SK-N-SH (cell line): ENCODE data around the gene MAMDC2. TPM values are rescaled to one million over a fixed set of nuclear protein-coding genes. Genes with fewer than 3 reads are reported as not detected.

Experiments
- CTCF ChIA-PET: fragments of 300-600, 350-600 bp; formaldehyde crosslinking; extraction: SDS; loops from one replicate; lab custom pipeline; 2021; lab: Yijun Ruan, JAX
- POLR2A ChIA-PET: fragments of 350-600 bp; sonication (Branson Sonifier 250); formaldehyde crosslinking; extraction: SDS; loops from one replicate; lab custom pipeline; 2020; ENCODE audit warnings: antibody characterized with exemption, inconsistent platforms; lab: Yijun Ruan, JAX
- DNase-seq: peaks from one replicate; pipeline ENCODE4 v3.0.0; 2012
- H2AFZ ChIP-seq: fragments of 200-600 bp; sonication (generic); 2 replicates; pipeline ENCODE4 v1.8.1; 2016; ENCODE audit warnings: antibody characterized with exemption, mild to moderate bottlenecking, low read depth
- H3F3A ChIP-seq: fragments of 200-600 bp; sonication (generic); replicated peaks from 2 replicates; pipeline ENCODE3; 2016; ENCODE audit warnings: antibody characterized with exemption, mild to moderate bottlenecking; ENCODE audit not compliant: insufficient read depth
- H3K27ac ChIP-seq, 2 experiments: fragments of 200-500 bp in 1 of 2; fragments of 200-600 bp in 1 of 2; sonication (Bioruptor generic) in 1 of 2; sonication (generic), shearing (Covaris generic) in 1 of 2; 2 replicates each; pipeline versions ENCODE4 v1.5.1 to v1.6.1; 2014 to 2016; ENCODE audit warnings: low read depth in 2 of 2, inconsistent platforms in 1 of 2, low read length in 1 of 2, mild to moderate bottlenecking in 1 of 2, mixed read lengths in 1 of 2
- H3K27me3 ChIP-seq: fragments of 200-600 bp; sonication (generic), shearing (Covaris generic); 2 replicates; pipeline ENCODE4 v1.6.1; 2016; ENCODE audit warnings: mixed run types; ENCODE audit not compliant: insufficient read depth
- H3K36me3 ChIP-seq, 2 experiments: fragments of 200-500 bp in 1 of 2; fragments of 200-600 bp in 1 of 2; sonication (Bioruptor generic) in 1 of 2; sonication (generic) in 1 of 2; replicated peaks in 1 of 2; 2 replicates each; pipeline versions ENCODE3 to v1.5.1; 2014 to 2016; ENCODE audit warnings: low read length in 1 of 2, mild to moderate bottlenecking in 1 of 2; ENCODE audit not compliant: insufficient read depth in 2 of 2, control insufficient read depth in 1 of 2
- H3K4me1 ChIP-seq, 2 experiments: fragments of 200-500 bp in 1 of 2; fragments of 200-600 bp in 1 of 2; sonication (Bioruptor generic) in 1 of 2; sonication (generic), shearing (Covaris generic) in 1 of 2; 2 replicates each; pipeline versions ENCODE4 v1.5.1 to v1.6.1; 2014 to 2016; ENCODE audit warnings: low read depth in 1 of 2, low read length in 1 of 2, mixed run types in 1 of 2; ENCODE audit not compliant: insufficient read depth in 2 of 2, control insufficient read depth in 1 of 2
- H3K4me2 ChIP-seq: fragments of 200-600 bp; sonication (generic), shearing (Covaris generic); 2 replicates; pipeline ENCODE4 v1.6.1; 2017; ENCODE audit warnings: mixed run types
- H3K4me3 ChIP-seq, 2 experiments: fragments of 200-500 bp in 1 of 2; fragments of 200-600 bp in 1 of 2; sonication (Bioruptor generic) in 1 of 2; sonication (generic), shearing (Covaris generic) in 1 of 2; 2 replicates each; pipeline versions ENCODE4 v1.5.1 to v1.8.1; 2014 to 2016; ENCODE audit warnings: low read depth in 2 of 2, inconsistent platforms in 1 of 2, low read length in 1 of 2, mild to moderate bottlenecking in 1 of 2, mixed read lengths in 1 of 2, moderate library complexity in 1 of 2
- H3K79me2 ChIP-seq: fragments of 200-600 bp; sonication (generic); 2 replicates; pipeline ENCODE4 v1.8.1; 2017; ENCODE audit warnings: mild to moderate bottlenecking; ENCODE audit not compliant: insufficient read depth
- H3K9ac ChIP-seq: fragments of 200-600 bp; sonication (generic); 2 replicates; pipeline ENCODE4 v1.6.1; 2017; ENCODE audit warnings: mixed run types
- H3K9me2 ChIP-seq: fragments of 200-600 bp; sonication (generic); 2 replicates; pipeline ENCODE4 v1.6.1; 2017; ENCODE audit warnings: mixed run types
- H3K9me3 ChIP-seq: fragments of 200-600 bp; sonication (generic); 2 replicates; pipeline ENCODE4 v1.6.1; 2017; ENCODE audit warnings: mixed run types, mild to moderate bottlenecking, moderate library complexity
- H4K20me1 ChIP-seq: fragments of 200-600 bp; sonication (generic); 2 replicates; pipeline ENCODE4 v1.6.1; 2017; ENCODE audit warnings: mild to moderate bottlenecking, mixed run types; ENCODE audit not compliant: insufficient read depth
- CTCF ChIP-seq: fragments of 200-600 bp; sonication (generic); IDR thresholded peaks from 2 replicates; pipeline ENCODE4 v1.6.1; 2017; ENCODE audit warnings: antibody characterized with exemption, mild to moderate bottlenecking, moderate library complexity
- ELF1 ChIP-seq: IDR thresholded peaks from 2 replicates; pipeline ENCODE4 v1.4.0; 2012
- EP300 ChIP-seq, 2 experiments: IDR thresholded peaks; 2 replicates each; pipeline versions ENCODE4 v1.4.0 to v1.6.1; 2012; ENCODE audit warnings: borderline replicate concordance in 1 of 2, low read depth in 1 of 2, low read length in 1 of 2
- FOSL2 ChIP-seq: IDR thresholded peaks from 2 replicates; pipeline ENCODE4 v1.4.0; 2012; ENCODE audit warnings: low read depth, mild to moderate bottlenecking, moderate library complexity, borderline replicate concordance
- FOXJ3 ChIP-seq: sonication (generic); formaldehyde crosslinking; IDR thresholded peaks from 2 replicates; pipeline ENCODE4 v1.5.1; 2020; ENCODE audit warnings: mild to moderate bottlenecking, missing genetic modification reagents
- GABPA ChIP-seq: IDR thresholded peaks from 2 replicates; pipeline ENCODE4 v1.4.0; 2012; ENCODE audit warnings: low read depth, mild to moderate bottlenecking
- GATA2 ChIP-seq: sonication (generic); formaldehyde crosslinking; IDR thresholded peaks from 2 replicates; pipeline ENCODE4 v1.5.0; 2020; ENCODE audit warnings: mild to moderate bottlenecking, missing genetic modification reagents
- JUND ChIP-seq: IDR thresholded peaks from 2 replicates; pipeline ENCODE4 v1.4.0; 2012
- MXI1 ChIP-seq: IDR thresholded peaks from 2 replicates; pipeline ENCODE4 v1.6.1; 2012; ENCODE audit warnings: mild to moderate bottlenecking, low read depth, low read length, improper control_type of control experiment
- NFIC ChIP-seq: IDR thresholded peaks from 2 replicates; pipeline ENCODE4 v1.4.0; 2012; ENCODE audit warnings: borderline replicate concordance
- NRF1 ChIP-seq: IDR thresholded peaks from 2 replicates; pipeline ENCODE4 v1.6.1; 2012; ENCODE audit warnings: low read depth, mild to moderate bottlenecking, low read length
- PBX3 ChIP-seq: IDR thresholded peaks from 2 replicates; pipeline ENCODE4; 2012
- RAD21 ChIP-seq: IDR thresholded peaks from 2 replicates; pipeline ENCODE4 v1.6.1; 2012; ENCODE audit warnings: mild to moderate bottlenecking, low read length
- REST ChIP-seq: IDR thresholded peaks from 2 replicates; pipeline ENCODE4 v1.6.1; 2012; ENCODE audit warnings: mild to moderate bottlenecking, low read depth, low read length, moderate library complexity
- RXRA ChIP-seq: IDR thresholded peaks from 2 replicates; pipeline ENCODE4 v1.4.0; 2012; ENCODE audit warnings: low read depth, mild to moderate bottlenecking, borderline replicate concordance
- SIN3A ChIP-seq: IDR thresholded peaks from 2 replicates; pipeline ENCODE4 v1.6.1; 2012; ENCODE audit warnings: low read depth, mild to moderate bottlenecking, low read length, moderate library complexity, borderline replicate concordance
- SMC3 ChIP-seq: IDR thresholded peaks from 2 replicates; pipeline ENCODE4 v1.6.1; 2012; ENCODE audit warnings: low read depth, low read length, improper control_type of control experiment
- TAF1 ChIP-seq: IDR thresholded peaks from 2 replicates; pipeline ENCODE4 v1.6.1; 2012; ENCODE audit warnings: low read depth, mild to moderate bottlenecking, low read length, moderate library complexity, borderline replicate concordance
- TCF12 ChIP-seq: IDR thresholded peaks from 2 replicates; pipeline ENCODE4 v1.4.0; 2012
- TEAD4 ChIP-seq: IDR thresholded peaks from 2 replicates; pipeline ENCODE4 v1.4.0; 2012; ENCODE audit warnings: mild to moderate bottlenecking, borderline replicate concordance; ENCODE audit not compliant: insufficient read depth
- YY1 ChIP-seq: IDR thresholded peaks from 2 replicates; pipeline ENCODE4 v1.4.0; 2012; ENCODE audit warnings: low read depth, mild to moderate bottlenecking
- ZBTB33 ChIP-seq: IDR thresholded peaks from 2 replicates; pipeline ENCODE4 v1.4.0; 2012; ENCODE audit warnings: low read depth, borderline replicate concordance
- polyA plus RNA-seq, 3 experiments: library from polyadenylated mRNA; depleted of rRNA; stranded (reverse); fragments of >200 nt; gene quantifications; 2 replicates each; pipeline ENCODE4 v1.2.3, GENCODE V29; 2012

Gene MAMDC2
- polyA plus RNA-seq, 1 of the 3 experiments (the other 2 are of a cell fraction): not detected

GRCh38 chr9:70250221-70250620 is 206.6 kb downstream of the MAMDC2 start (continued):
- TF ChIP-seq PBX3 (no peak), TCF12 (no peak), ELF1 (no peak), CTCF (no peak), JUND (no peak)

GRCh38 chr9:70255486-70255885 is 211.8 kb downstream of the MAMDC2 start:
- peak overlapping the region; percentile 88 for H2AFZ ChIP-seq
- H3K4me3 ChIP-seq: peak overlapping the region in 1 of 2 experiments; percentile 46; a peak in 1 of 4 replicates
- peak overlapping the region; percentile 73 for H3K9ac ChIP-seq
- H3F3A ChIP-seq: peaks cover 8% of the 10 kb centered on the region
- H3K4me1 ChIP-seq: peaks cover 18 to 19% of the 10 kb centered on the region in 2 experiments
- POLR2A ChIA-PET: no interaction called here
- TF ChIP-seq GABPA (no peak), JUND (no peak), TCF12 (no peak), RAD21 (no peak), NRF1 (no peak), FOSL2 (no peak), MXI1 (no peak), CTCF (no peak), SIN3A (no peak), FOXJ3 (CRISPR knock-in tag) (no peak), TAF1 (no peak), TEAD4 (no peak), RXRA (no peak), GATA2 (CRISPR knock-in tag) (no peak), EP300 (IDR thresholded peaks at IDR 0.05; ENCODE audit: borderline replicate concordance in 1 of 2, low read depth in 1 of 2, low read length in 1 of 2) (no peak), NFIC (no peak), YY1 (no peak), REST (no peak), ZBTB33 (no peak), SMC3 (no peak)
- no peak for DNase-seq
- H3K27me3 ChIP-seq: no peaks in the 10 kb centered on the region
- H3K27ac ChIP-seq: peak overlapping the region in 1 of 2 experiments; percentile 95; a peak in 3 of 4 replicates
- H3K4me2 ChIP-seq: peak overlapping the region; percentile 92
- no peaks in the 10 kb centered on the region for H3K9me2 ChIP-seq
- H3K79me2 ChIP-seq: peaks cover 37% of the 10 kb centered on the region
- peaks cover 0 to 6% of the 10 kb centered on the region in 2 experiments for H3K36me3 ChIP-seq
- H3K9me3 ChIP-seq: no peaks in the 10 kb centered on the region
- peaks cover 4% of the 10 kb centered on the region for H4K20me1 ChIP-seq
- CTCF ChIA-PET: interaction anchor here (1.1 to 1.4 kb wide), 2 partner anchors 12 to 13 kb away, joined by 3 read pairs; no protein-coding TSS in a partner anchor
